ENCODE measurements around the gene KLF1. TPM values are rescaled to one million over a fixed set of nuclear protein-coding genes. Genes with fewer than 3 reads are reported as not detected.

KLF1 gene
- total RNA-seq, 1 donor from 2014 or later = not detected

GRCh38 chr19:12882589-12882988 lies 4.4 kb downstream of the KLF1 start:
- no peaks in the 10 kb centered on the region for H3K36me3 Mint-ChIP-seq (ENCODE audit: unreplicated experiment)
- no peak for TF ChIP-seq CTCF (IDR thresholded peaks at IDR 0.05; ENCODE audit: partially characterized antibody, unreplicated experiment)
- no peak overlapping the region for H3K27ac Mint-ChIP-seq (ENCODE audit: unreplicated experiment)
- H3K4me1 Mint-ChIP-seq (ENCODE audit: low read depth, unreplicated experiment) = no peaks in the 10 kb centered on the region
- DNase-seq = no peak
- H3K4me3 Mint-ChIP-seq (ENCODE audit: unreplicated experiment) = peak overlapping the region; percentile 90
- H3K27me3 Mint-ChIP-seq (ENCODE audit: unreplicated experiment) = peaks cover 14% of the 10 kb centered on the region
- H3K9me3 Mint-ChIP-seq (ENCODE audit: unreplicated experiment) = peaks cover 5% of the 10 kb centered on the region

GRCh38 chr19:12881172-12881808 lies 5.7 kb downstream of the KLF1 start, which contains the start of gene DNASE2:
TSS of gene DNASE2 (minus strand) at chr19:12881449. CDS start at chr19:12881375, 74 bp downstream.
- Mint-ChIP-seq H3K4me3 (ENCODE audit: unreplicated experiment) (peak within 1 kb of the TSS; percentile 90), H3K9me3 (ENCODE audit: unreplicated experiment) (peaks cover 1% of the 10 kb centered on the region), H3K36me3 (ENCODE audit: unreplicated experiment) (no peaks in the 10 kb centered on the region), H3K4me1 (ENCODE audit: low read depth, unreplicated experiment) (no peaks in the 10 kb centered on the region), H3K27ac (ENCODE audit: unreplicated experiment) (peak within 1 kb of the TSS; percentile 52), H3K27me3 (ENCODE audit: unreplicated experiment) (peaks cover 6% of the 10 kb centered on the region)
- no peak for TF ChIP-seq CTCF (IDR thresholded peaks at IDR 0.05; ENCODE audit: partially characterized antibody, unreplicated experiment)
- peak; percentile 86 for DNase-seq

GRCh38 chr19:12880551-12881171 lies 6.3 kb downstream of the KLF1 start:
- Mint-ChIP-seq H3K9me3 (ENCODE audit: unreplicated experiment) (peaks cover 1% of the 10 kb centered on the region), H3K4me3 (ENCODE audit: unreplicated experiment) (peak overlapping the region; percentile 90), H3K27ac (ENCODE audit: unreplicated experiment) (peak overlapping the region; percentile 52), H3K36me3 (ENCODE audit: unreplicated experiment) (no peaks in the 10 kb centered on the region), H3K27me3 (ENCODE audit: unreplicated experiment) (peaks cover 6% of the 10 kb centered on the region), H3K4me1 (ENCODE audit: low read depth, unreplicated experiment) (no peaks in the 10 kb centered on the region)
- DNase-seq = peak; percentile 54
- TF ChIP-seq CTCF (IDR thresholded peaks at IDR 0.05; ENCODE audit: partially characterized antibody, unreplicated experiment) = no peak

GRCh38 chr19:12875086-12875485 lies 11.9 kb downstream of the KLF1 start:
- no peak overlapping the region for H3K27ac Mint-ChIP-seq (ENCODE audit: unreplicated experiment)
- H3K36me3 Mint-ChIP-seq (ENCODE audit: unreplicated experiment) = peaks cover 14% of the 10 kb centered on the region
- no peak for DNase-seq
- H3K9me3 Mint-ChIP-seq (ENCODE audit: unreplicated experiment) = peaks cover 8% of the 10 kb centered on the region
- TF ChIP-seq CTCF (IDR thresholded peaks at IDR 0.05; ENCODE audit: partially characterized antibody, unreplicated experiment) = no peak
- H3K27me3 Mint-ChIP-seq (ENCODE audit: unreplicated experiment) = peaks cover 12% of the 10 kb centered on the region
- no peak overlapping the region for H3K4me3 Mint-ChIP-seq (ENCODE audit: unreplicated experiment)
- H3K4me1 Mint-ChIP-seq (ENCODE audit: low read depth, unreplicated experiment) = no peaks in the 10 kb centered on the region

Data from glutamatergic neuron (in vitro differentiated cells).